H1 (cell line): Measurements from ENCODE around the gene PLEKHH2. TPM values are rescaled to one million over a fixed set of nuclear protein-coding genes. Genes with fewer than 3 reads are reported as not detected.

Experiments used
- CREB1 ChIP-seq: IDR thresholded peaks from 2 replicates; pipeline ENCODE4 v1.6.1; 2012; ENCODE audit warnings: inconsistent platforms
- GTF2F1 ChIP-seq: IDR thresholded peaks from 2 replicates; pipeline ENCODE4 v1.6.1; 2012; ENCODE audit warnings: low read depth, low read length, improper control_type of control experiment, borderline replicate concordance
- JUND ChIP-seq: IDR thresholded peaks from 2 replicates; pipeline ENCODE4 v1.6.1; 2011; ENCODE audit warnings: mild to moderate bottlenecking, improper control_type of control experiment, low read length
- RBBP5 ChIP-seq: IDR thresholded peaks from 2 replicates; pipeline ENCODE4 v1.7.1; 2012; ENCODE audit warnings: low read depth, mild to moderate bottlenecking, inconsistent platforms, low read length, moderate library complexity, borderline replicate concordance
- SIRT6 ChIP-seq: IDR thresholded peaks from one replicate; pipeline ENCODE4 v1.7.1; 2012; ENCODE audit warnings: low read length, inconsistent platforms
- SRF ChIP-seq: IDR thresholded peaks from 2 replicates; pipeline ENCODE4 v1.6.1; 2011; ENCODE audit warnings: mild to moderate bottlenecking, low read depth, low read length, moderate library complexity
- polyA plus RNA-seq, 7 experiments: library from polyadenylated mRNA; depleted of rRNA in 3 of 7; stranded (reverse) in 5 of 7; unstranded in 2 of 7; fragments of >200 nt in 5 of 7; fragments of 200-250 nt in 2 of 7; gene quantifications; 1 replicate in 5 of 7; 2 replicates in 1 of 7; 4 replicates in 1 of 7; pipeline versions ENCODE4 v1.2.1 to v1.2.3, GENCODE V29; 2011 to 2013; ENCODE audit warnings: missing spikeins in 2 of 7, mixed read lengths in 2 of 7
- total RNA-seq: library from RNA; stranded (reverse); fragmentation: NEBNext Ultra II Directional; extraction: Animal tissue kit (Norgen Biotek cat#: 25700); gene quantifications from 2 replicates; pipeline ENCODE4 v1.2.1, GENCODE V29; 2021

PLEKHH2 gene
- total and polyA plus RNA-seq, 2 of the 8 experiments (the other 6 are each of a cell fraction or from before 2014, with no cell fraction given) = 2.2 to 5.0 TPM

- no peak; the same call in 1 of the 2 replicates for TF ChIP-seq RBBP5
- no peak for TF ChIP-seq SRF
- TF ChIP-seq JUND = no peak
- no peak for TF ChIP-seq GTF2F1
- no peak for TF ChIP-seq SIRT6
- TF ChIP-seq CREB1 = no peak
These were observed 439 bp upstream of the PLEKHH2 start (continued) for GRCh38 chr2:43636621-43637020.
